DMS79 (cell line): Measurements from ENCODE around the gene UNC93A.
"Not testable (repeated sequence)": the region's sequence is repeated elsewhere in the genome, so short reads cannot be mapped to it uniquely, and the experiment has no call there.

ENCODE experiments used
- DNase-seq: peaks from one replicate; lab custom pipeline; 2025; lab: John Stamatoyannopoulos, UW

The UNC93A gene

DNA sequence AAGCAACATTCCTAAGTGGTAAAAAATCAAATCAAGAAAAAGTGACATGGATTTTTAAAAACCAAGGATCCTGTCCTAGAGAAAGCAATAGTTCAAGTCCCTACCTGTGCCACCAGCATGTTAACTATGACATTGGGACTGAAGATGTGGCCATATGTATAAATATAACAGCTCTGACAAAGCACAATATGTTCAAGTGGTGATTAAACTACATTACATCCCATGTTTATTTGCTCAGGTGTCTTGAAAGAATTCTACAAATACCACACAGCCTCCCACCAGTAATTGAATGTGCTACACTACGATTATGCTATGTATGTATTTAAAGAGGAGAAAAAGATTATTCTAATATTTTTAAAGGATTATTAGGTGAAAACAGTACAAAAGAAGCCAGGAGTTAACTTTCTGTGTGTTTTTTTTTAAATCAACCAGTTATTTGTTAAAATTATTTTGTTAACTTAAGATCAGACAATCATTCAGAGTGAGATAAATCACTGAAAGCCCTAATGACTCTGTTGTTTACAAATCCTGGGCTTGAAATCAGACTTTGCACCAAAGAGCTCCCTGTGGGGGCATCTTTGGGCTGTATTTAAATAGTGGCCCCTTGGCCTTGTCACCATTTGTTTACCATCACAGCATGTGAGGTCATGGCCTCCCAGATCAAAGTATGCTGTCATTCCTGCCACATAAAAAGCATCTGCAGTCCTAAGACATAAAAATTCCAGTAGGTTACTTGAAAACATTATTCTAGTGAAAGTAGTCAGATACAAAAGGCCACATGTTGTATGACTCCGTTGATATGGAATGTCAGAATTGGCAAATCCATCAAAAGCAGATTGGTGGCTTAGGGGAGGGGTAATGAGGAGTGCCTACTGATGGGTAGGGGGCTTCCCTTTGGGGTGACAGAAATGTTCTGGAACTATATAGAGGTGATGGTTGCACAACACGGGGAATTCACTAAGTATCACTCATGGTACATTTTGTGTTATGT is 50.8 kb downstream of the UNC93A start:
- no peak for DNase-seq

DNA sequence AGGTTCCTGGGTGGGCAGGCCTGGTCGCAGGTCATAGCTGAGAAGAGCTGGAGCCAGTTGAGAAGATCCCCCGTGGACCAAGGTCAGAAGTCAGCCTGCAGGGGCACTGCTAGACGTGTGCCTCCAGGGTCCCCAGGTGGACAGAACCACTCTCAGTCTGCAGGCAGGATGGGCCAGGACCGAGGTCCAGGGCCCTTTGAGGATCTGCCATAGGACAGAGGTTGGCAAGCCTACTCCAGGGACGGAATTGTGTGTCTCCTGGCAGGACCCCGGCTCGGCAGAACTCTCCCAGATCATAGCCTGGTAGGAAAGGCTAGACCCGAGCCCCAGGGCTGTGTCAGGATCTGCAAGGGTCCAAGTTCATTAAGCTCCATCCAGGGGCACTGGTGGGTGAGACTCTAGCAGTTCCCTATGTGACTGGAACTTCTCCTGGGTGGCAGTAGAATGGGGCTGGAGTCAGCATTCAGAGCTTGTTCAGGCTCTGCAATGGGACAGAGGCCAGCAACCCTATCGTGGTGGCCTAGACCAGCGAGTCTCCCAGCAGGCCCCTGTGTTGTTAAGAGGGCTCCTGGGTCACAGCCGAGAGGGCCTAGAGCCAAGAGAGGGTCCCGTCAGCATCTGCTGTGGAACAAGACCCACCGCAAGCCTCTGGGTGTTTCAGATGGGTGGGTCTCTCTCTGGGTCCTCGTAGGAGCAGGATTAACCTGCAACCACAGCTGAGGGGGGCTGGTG is 51.9 kb downstream of the UNC93A start:
- no peak for DNase-seq

DNA sequence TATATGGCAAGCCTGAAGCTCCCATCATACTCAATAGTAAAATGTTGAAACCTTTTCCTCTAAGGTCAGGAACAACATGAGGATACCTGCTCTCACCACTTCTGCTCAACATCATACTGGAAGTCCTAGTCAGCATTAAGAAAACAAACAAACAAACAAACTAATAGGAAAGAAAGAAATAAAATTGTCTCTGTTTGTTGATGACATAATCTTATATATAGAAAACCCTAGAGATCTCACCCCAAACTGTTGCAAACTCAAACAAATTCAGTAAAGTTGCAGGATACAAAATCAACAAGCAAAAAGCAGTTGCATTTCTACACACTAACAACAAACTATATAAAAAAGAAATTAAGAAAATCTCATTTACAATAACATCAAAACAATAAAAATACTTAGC is 54.2 kb downstream of the UNC93A start:
- DNase-seq, result no peak

GRCh38 chr6:167345960-167346359 is 54.8 kb downstream of the UNC93A start:
- DNase-seq, result no peak

DNA sequence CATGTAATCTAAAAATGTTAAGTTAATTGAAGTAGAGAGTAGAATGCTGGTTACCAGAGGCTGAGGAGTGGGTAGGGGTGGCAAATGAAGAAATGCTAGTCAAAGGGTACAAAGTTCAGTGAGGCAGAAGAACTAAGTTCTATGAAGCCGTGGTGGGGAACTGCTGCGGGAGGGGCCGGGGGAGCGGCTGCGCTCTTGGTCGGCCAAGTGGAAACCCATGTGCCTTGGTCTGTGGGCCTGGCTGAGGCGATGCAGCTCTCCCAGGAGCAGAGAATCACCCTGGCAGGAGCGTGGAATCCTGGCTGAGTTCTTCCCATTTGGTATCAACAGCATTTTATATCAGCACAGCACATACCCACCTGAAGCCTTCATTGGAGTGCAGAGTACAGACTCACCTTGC is 56.1 kb downstream of the UNC93A start:
- no peak for DNase-seq

GRCh38 chr6:167349631-167350274 is 58.6 kb downstream of the UNC93A start:
- DNase-seq, result no peak

GRCh38 chr6:167350275-167350696 is 59.2 kb downstream of the UNC93A start:
- DNase-seq, result peak; percentile 9

DNA sequence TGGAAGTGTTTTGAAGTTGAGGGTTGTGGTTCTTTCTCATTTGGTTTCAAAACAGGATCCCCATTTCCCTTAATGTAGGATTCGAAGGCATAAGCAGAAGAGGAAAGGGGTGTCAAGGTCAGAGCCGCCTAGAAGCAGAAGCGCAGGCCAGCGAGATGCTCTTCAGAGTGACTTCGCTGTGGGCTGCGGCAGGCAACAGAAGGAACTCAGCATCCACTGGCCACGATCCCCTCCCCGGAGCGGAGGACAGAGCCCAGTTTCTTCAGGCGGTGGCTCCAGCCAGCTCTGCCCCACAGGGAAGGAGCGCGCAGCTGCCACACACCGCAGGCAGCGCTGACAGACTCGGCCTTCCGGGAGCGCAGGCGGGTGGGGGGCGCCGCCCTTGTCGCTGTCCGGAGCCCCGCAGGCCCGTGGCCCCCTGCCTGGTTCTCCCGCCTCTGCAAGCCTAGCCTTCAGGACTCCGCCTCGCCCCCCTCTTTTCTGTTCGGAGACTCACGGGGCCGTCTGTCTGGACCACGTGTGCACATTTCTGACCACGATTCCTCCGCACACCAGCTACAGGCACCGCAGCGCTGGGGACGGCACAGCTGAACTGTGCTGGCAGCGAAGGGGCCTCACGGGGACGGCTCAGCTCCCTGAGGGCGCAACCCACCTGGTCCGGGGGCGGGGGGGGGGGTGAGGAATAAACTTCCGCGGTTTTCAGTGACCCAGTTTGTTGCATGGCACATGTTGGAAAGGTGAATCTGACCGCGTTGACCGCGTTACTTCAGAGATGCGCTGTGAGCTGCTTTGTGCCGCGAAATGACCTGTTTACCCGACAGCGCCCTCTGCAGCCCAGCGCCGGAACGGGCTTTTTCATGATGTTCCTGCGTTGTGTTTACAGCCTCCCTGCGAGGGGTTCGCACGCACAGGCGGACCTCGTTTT is 59.9 kb downstream of the UNC93A start:
- DNase-seq, result peak; percentile 51

DNA sequence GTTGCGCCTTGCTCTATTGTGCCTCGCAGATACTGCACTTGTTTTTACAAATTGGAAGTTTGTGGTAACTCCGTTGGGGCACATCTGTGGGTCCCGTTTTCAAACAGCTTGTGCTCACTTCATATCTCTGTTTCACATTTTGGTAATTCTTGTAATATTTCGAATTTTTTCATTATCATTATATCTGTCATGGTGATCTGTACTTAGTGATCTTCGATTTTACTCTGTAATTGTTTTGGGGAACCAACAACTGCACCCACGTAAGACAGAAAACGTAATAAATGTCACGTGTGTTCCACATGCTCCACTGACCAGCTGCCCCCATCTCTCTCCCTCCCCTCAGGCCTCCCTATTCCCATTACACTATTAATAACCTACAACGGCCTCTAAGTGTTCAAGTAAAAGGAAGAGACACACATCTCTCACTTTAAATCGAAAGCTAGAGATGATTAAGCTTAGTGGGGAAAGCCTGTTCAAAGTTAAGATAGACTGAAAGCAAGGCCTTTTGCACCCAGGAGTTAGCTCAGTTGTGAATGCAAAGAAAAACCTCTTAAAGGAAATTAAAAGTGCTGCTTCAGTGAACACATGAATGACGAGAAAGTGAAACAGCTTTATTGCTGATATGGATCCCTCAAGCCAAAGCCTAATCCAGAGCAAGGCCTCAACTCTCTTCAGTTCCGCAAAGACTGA is 60.7 kb downstream of the UNC93A start:
- no peak for DNase-seq

DNA sequence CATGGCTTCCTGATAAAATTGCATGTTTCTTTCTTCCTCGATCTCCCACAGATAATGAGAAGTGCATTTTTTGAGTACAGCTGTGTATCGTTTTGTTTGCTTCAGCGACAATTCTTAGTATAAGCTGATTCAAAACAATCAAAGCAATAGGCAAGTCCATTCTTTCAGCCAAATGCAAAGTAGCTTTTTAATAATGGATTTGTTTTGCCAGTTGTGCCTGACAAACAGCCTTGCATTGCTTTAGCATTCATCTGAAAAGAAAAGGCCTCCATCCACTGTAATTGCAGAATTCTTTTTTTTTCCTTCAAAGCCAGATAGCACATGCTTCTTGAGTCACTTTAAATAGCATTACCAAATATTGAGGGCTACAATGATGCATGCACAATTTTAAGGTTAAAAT is 65.8 kb downstream of the UNC93A start:
- no peak for DNase-seq

- DNase-seq, result not testable (repeated sequence)
Measured at GRCh38 chr6:167358394-167358793, 67.3 kb downstream of the UNC93A start.

DNA sequence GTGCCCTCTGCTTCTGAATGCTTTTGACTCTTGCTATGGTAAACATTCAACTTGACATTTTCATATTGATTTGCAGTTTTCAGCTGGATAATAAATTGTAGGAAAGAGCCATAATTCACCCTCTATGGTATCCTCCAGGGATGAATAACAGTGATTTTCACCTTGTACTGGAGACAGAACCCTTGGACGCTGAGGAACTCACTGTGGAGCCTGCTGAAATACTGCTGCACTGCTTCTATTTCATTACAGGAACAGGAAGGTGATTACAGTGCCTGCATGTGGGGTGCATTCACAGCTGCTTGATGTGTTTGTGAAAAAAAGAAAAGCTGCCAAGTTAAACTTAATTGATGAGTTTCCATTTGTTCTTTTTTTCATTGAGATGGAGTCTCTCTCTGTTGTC is 70.1 kb downstream of the UNC93A start:
- DNase-seq, result not testable (repeated sequence)
